Kidney (tissue), 14 donors: Measurements from ENCODE around the gene TNIP2. TPM values are rescaled to one million over a fixed set of nuclear protein-coding genes. Genes with fewer than 3 reads are reported as not detected.

Experiments used
- DNase-seq, 5 donors: peaks; one replicate each; pipeline ENCODE4 v3.0.0-alpha.2; 2013 to 2020
- FAIRE-seq: peaks from 2 replicates; lab custom pipeline; 2012; peaks lifted over from hg19 to GRCh38; lab: Jason Lieb, UNC
- H3K27ac ChIP-seq, 2 donors: one replicate each; pipeline ENCODE4 v1.7.0; 2013; ENCODE audit warnings: low read depth in 2 of 2, low read length in 2 of 2, inconsistent platforms in 1 of 2
- H3K27me3 ChIP-seq: one replicate; pipeline ENCODE4 v1.7.1; 2013; ENCODE audit warnings: low read length, inconsistent platforms; ENCODE audit not compliant: control insufficient read depth, insufficient read depth
- H3K36me3 ChIP-seq, 3 donors: one replicate each; pipeline versions ENCODE4 v1.7.0 to v1.7.1; 2013; ENCODE audit warnings: low read length in 3 of 3, control low read depth in 1 of 3, inconsistent platforms in 1 of 3; ENCODE audit not compliant: insufficient read depth in 3 of 3, control insufficient read depth in 2 of 3
- H3K4me1 ChIP-seq, 3 donors: one replicate each; pipeline versions ENCODE4 v1.7.0 to v1.7.1; 2013; ENCODE audit warnings: low read length in 3 of 3, inconsistent platforms in 1 of 3, low read depth in 1 of 3; ENCODE audit not compliant: control insufficient read depth in 2 of 3, insufficient read depth in 2 of 3
- H3K4me3 ChIP-seq, 3 donors: one replicate each; pipeline versions ENCODE4 v1.7.0 to v1.8.1; 2013; ENCODE audit warnings: low read length in 3 of 3, control low read depth in 1 of 3, inconsistent platforms in 1 of 3
- H3K9ac ChIP-seq, 3 donors: one replicate each; pipeline versions ENCODE4 v1.7.0 to v1.7.1; 2013; ENCODE audit warnings: low read length in 3 of 3, control low read depth in 1 of 3, inconsistent platforms in 1 of 3
- H3K9me3 ChIP-seq, 3 donors: one replicate each; pipeline versions ENCODE4 v1.7.0 to v1.7.1; 2013; ENCODE audit warnings: low read length in 3 of 3, control low read depth in 1 of 3, inconsistent platforms in 1 of 3; ENCODE audit not compliant: control insufficient read depth in 2 of 3, insufficient read depth in 1 of 3
- CTCF ChIP-seq: IDR thresholded peaks from 3 replicates; pipeline ENCODE4 v1.5.1; 2012; ENCODE audit warnings: mild to moderate bottlenecking, moderate library complexity, borderline replicate concordance; ENCODE audit not compliant: insufficient read depth; ENCODE audit errors: extremely low read depth
- intact Hi-C: fragments of 100-400 bp; cut with DNase I; formaldehyde crosslinking; loops from one replicate; pipeline ENCODE4 v1.11.1; 2022
- polyA plus RNA-seq: library from polyadenylated mRNA; stranded (reverse); fragments of 350-450 nt; fragmentation: Illumina TruSeq; extraction: RNeasy Lipid Tissue Mini Kit (QIAGEN cat#74804); gene quantifications from one replicate; pipeline ENCODE4 v1.2.3, GENCODE V29; 2014; ENCODE audit warnings: low read depth, low replicate concordance; ENCODE audit not compliant: insufficient read depth
- total RNA-seq: library from RNA; stranded (reverse); fragmentation: NEBNext Ultra II Directional; extraction: Animal tissue kit (Norgen Biotek cat#: 25700); gene quantifications from one replicate; pipeline ENCODE4 v1.2.1, GENCODE V29; 2021
- donor health status: control.
- donor health status: control.
- donor health status: control.
- donor health status: control.
- donor health status: control.
- donor health status: DM: yes; HTN: yes; CAD: no.
- donor health status: Normal renal cell carcinoma (clear cell type).

TNIP2 gene
- total and polyA plus RNA-seq, 2 donors from 2014 or later = 43.1 to 44.4 TPM

- FAIRE-seq (no peak), DNase-seq (peak in 1 of 5 donors; percentile 43)
- Histone ChIP-seq H3K36me3 (peaks cover 0 to 20% (median 11%) of the 10 kb centered on the region in 3 donors), H3K4me3 (no peak overlapping the region), H3K4me1 (peaks cover 0 to 16% (median 4%) of the 10 kb centered on the region in 3 donors), H3K9me3 (no peaks in the 10 kb centered on the region), H3K27ac (no peak overlapping the region), H3K9ac (no peak overlapping the region), H3K27me3 (no peaks in the 10 kb centered on the region)
- intact Hi-C loops = no loop called here
- no peak for TF ChIP-seq CTCF
Measured at GRCh38 chr4:2750719-2751605, 5.2 kb downstream of the TNIP2 start.

GRCh38 chr4:2746891-2747695 is 9.0 kb downstream of the TNIP2 start:
- DNase-seq (peak in 1 of 5 donors; percentile 69), FAIRE-seq (no peak)
- Histone ChIP-seq H3K36me3 (peaks cover 0 to 45% (median 25%) of the 10 kb centered on the region in 3 donors), H3K4me3 (no peak overlapping the region), H3K9ac (no peak overlapping the region), H3K27ac (peak overlapping the region; percentile 61 to 66), H3K4me1 (peaks cover 0 to 9% (median 0%) of the 10 kb centered on the region in 3 donors), H3K27me3 (no peaks in the 10 kb centered on the region), H3K9me3 (no peaks in the 10 kb centered on the region)
- intact Hi-C loops = no loop called here
- TF ChIP-seq CTCF = no peak

GRCh38 chr4:2745981-2746806 is 9.9 kb downstream of the TNIP2 start:
- FAIRE-seq (peak; percentile 44), DNase-seq (peak in 1 of 5 donors; percentile 92)
- Histone ChIP-seq H3K4me1 (peaks cover 0 to 9% (median 0%) of the 10 kb centered on the region in 3 donors), H3K27me3 (no peaks in the 10 kb centered on the region), H3K9ac (no peak overlapping the region), H3K9me3 (no peaks in the 10 kb centered on the region), H3K4me3 (no peak overlapping the region), H3K27ac (peak overlapping the region; percentile 61 to 66), H3K36me3 (peaks cover 0 to 47% (median 24%) of the 10 kb centered on the region in 3 donors)
- TF ChIP-seq CTCF = no peak
- intact Hi-C loops = no loop called here
